ENCODE data around the gene SLC11A2. TPM values are rescaled to one million over a fixed set of nuclear protein-coding genes. Genes with fewer than 3 reads are reported as not detected.

Gene SLC11A2
- total and polyA plus RNA-seq, 2 of the 13 experiments (the other 11 are each of a cell fraction or from before 2014, with no cell fraction given): 71.7 to 77.0 TPM

DNA sequence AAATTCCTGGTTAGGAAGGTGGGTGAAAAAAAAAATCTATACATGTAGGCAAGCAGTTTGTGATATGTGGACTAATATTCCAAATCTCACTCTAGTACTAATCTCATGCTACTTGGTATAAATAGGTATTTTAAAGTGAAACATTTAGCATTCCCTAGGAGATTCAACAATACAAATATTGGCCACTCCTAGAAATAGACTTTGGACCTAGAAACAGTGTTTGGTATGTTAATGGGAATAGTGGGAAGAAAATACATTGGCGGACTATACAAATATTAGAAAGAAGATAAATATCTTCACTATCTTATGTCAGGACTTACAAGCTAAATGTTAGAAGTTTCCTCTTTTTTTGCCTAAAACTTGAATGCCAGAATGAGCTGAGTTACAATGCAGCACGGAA, 45.6 kb downstream of the SLC11A2 start (continued):
- TF ChIP-seq ZBTB3 (CRISPR knock-in tag; IDR thresholded peaks at IDR 0.05; ENCODE audit: borderline replicate concordance, low read depth): no peak
- peak; percentile 25; the same call in 1 of the 2 replicates for TF ChIP-seq NCOA2 (CRISPR knock-in tag; IDR thresholded peaks at IDR 0.05)
- TF ChIP-seq AHDC1 (CRISPR knock-in tag; IDR thresholded peaks at IDR 0.05; ENCODE audit: borderline replicate concordance): peak; percentile 42; the same call in 1 of the 2 replicates
- TF ChIP-seq GATAD2A (CRISPR knock-in tag; IDR thresholded peaks at IDR 0.05): peak; percentile 65
- no peak for TF ChIP-seq ZNF33B (CRISPR knock-in tag; IDR thresholded peaks at IDR 0.05)
- no peak for TF ChIP-seq U2AF1 (optimal IDR thresholded peaks at IDR 0.05; ENCODE audit: low read depth, low read length)
- TF ChIP-seq, protein P1, sequence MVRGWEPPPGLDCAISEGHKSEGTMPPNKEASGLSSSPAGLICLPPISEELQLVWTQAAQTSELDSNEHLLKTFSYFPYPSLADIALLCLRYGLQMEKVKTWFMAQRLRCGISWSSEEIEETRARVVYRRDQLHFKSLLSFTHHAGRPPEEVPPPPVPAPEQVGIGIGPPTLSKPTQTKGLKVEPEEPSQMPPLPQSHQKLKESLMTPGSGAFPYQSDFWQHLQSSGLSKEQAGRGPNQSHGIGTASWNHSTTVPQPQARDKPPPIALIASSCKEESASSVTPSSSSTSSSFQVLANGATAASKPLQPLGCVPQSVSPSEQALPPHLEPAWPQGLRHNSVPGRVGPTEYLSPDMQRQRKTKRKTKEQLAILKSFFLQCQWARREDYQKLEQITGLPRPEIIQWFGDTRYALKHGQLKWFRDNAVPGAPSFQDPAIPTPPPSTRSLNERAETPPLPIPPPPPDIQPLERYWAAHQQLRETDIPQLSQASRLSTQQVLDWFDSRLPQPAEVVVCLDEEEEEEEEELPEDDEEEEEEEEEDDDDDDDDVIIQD (CRISPR knock-in tag; IDR thresholded peaks at IDR 0.05; ENCODE audit: low read depth): 0 out of 2 replicates have a peak, but pooled peaks have one; percentile 16
- TF ChIP-seq ZNF513 (CRISPR knock-in tag; conservative IDR thresholded peaks at IDR 0.05): no peak
- TF ChIP-seq FOXP1 (IDR thresholded peaks at IDR 0.05): 0 out of 2 replicates have a peak, but pooled peaks have one; percentile 34
- TF ChIP-seq FOXP1 (CRISPR knock-in tag; IDR thresholded peaks at IDR 0.05): peak; percentile 28; the same call in 1 of the 2 replicates
- TF ChIP-seq JUN (CRISPR knock-in tag; IDR thresholded peaks at IDR 0.05): no peak
- TF ChIP-seq NFYC (CRISPR knock-in tag; IDR thresholded peaks at IDR 0.05): no peak
- TF ChIP-seq ZNF777 (CRISPR knock-in tag; IDR thresholded peaks at IDR 0.05): no peak
- peak; percentile 41; the same call in 1 of the 2 replicates for TF ChIP-seq SAP130 (CRISPR knock-in tag; IDR thresholded peaks at IDR 0.05; ENCODE audit: low read depth)
- TF ChIP-seq, protein P2, sequence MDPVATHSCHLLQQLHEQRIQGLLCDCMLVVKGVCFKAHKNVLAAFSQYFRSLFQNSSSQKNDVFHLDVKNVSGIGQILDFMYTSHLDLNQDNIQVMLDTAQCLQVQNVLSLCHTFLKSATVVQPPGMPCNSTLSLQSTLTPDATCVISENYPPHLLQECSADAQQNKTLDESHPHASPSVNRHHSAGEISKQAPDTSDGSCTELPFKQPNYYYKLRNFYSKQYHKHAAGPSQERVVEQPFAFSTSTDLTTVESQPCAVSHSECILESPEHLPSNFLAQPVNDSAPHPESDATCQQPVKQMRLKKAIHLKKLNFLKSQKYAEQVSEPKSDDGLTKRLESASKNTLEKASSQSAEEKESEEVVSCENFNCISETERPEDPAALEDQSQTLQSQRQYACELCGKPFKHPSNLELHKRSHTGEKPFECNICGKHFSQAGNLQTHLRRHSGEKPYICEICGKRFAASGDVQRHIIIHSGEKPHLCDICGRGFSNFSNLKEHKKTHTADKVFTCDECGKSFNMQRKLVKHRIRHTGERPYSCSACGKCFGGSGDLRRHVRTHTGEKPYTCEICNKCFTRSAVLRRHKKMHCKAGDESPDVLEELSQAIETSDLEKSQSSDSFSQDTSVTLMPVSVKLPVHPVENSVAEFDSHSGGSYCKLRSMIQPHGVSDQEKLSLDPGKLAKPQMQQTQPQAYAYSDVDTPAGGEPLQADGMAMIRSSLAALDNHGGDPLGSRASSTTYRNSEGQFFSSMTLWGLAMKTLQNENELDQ (CRISPR knock-in tag; IDR thresholded peaks at IDR 0.05; ENCODE audit: borderline replicate concordance): no peak
- TF ChIP-seq RFX1 (IDR thresholded peaks at IDR 0.05): 0 out of 2 replicates have a peak, but pooled peaks have one; percentile 11

All from HepG2 (cell line).